ENCODE results near the gene DCPS.
"Not testable (repeated sequence)": the region's sequence is repeated elsewhere in the genome, so short reads cannot be mapped to it uniquely, and the experiment has no call there.

Gene DCPS

GRCh38 chr11:126346946-126347345, 43.1 kb downstream of the DCPS start:
- DNase-seq = not testable (repeated sequence)

- no peak for DNase-seq
These were observed 44.1 kb downstream of the DCPS start for GRCh38 chr11:126347751-126348668.

- DNase-seq = no peak
These were observed 45.1 kb downstream of the DCPS start for GRCh38 chr11:126348806-126349582.

GRCh38 chr11:126350836-126351235, 47.0 kb downstream of the DCPS start:
- no peak for DNase-seq

- no peak for DNase-seq
These were observed 48.3 kb downstream of the DCPS start for GRCh38 chr11:126352163-126352562.

- no peak for DNase-seq
These were observed 49.3 kb downstream of the DCPS start for GRCh38 chr11:126352934-126353801.

GRCh38 chr11:126354631-126355323, 50.9 kb downstream of the DCPS start:
- no peak for DNase-seq

GRCh38 chr11:126355324-126355925, 51.6 kb downstream of the DCPS start, which contains the start of gene ST3GAL4:
Gene ST3GAL4, plus strand, starts transcription at chr11:126355686. Its CDS starts 50,470 bp downstream, at chr11:126406156.
- no peak for DNase-seq

- no peak for DNase-seq
These were observed 52.4 kb downstream of the DCPS start for GRCh38 chr11:126355926-126356897.

GRCh38 chr11:126357055-126357962, 53.4 kb downstream of the DCPS start:
- no peak for DNase-seq

- no peak for DNase-seq
These were observed 54.3 kb downstream of the DCPS start for GRCh38 chr11:126357969-126358762.

GRCh38 chr11:126358763-126359160, 54.9 kb downstream of the DCPS start:
- DNase-seq = no peak

- DNase-seq = no peak
These were observed 55.7 kb downstream of the DCPS start for GRCh38 chr11:126359431-126360048.

- no peak for DNase-seq
These were observed 56.2 kb downstream of the DCPS start for GRCh38 chr11:126360049-126360446.

- DNase-seq = no peak
These were observed 57.5 kb downstream of the DCPS start for GRCh38 chr11:126361400-126361799.

- no peak for DNase-seq
These were observed 59.2 kb downstream of the DCPS start for GRCh38 chr11:126362879-126363655.

- DNase-seq = no peak
These were observed 59.9 kb downstream of the DCPS start for GRCh38 chr11:126363706-126364248.
